Spleen (tissue), 7 donors: ENCODE data around the gene CACNA1C.

Source experiments
- CTCF ChIP-seq, 11 experiments: fragments of 200-600 bp in 7 of 11; fragments of 450-650 bp in 4 of 11; sonication (generic) in 4 of 11; IDR thresholded peaks in 8 of 11; conservative IDR thresholded peaks in 3 of 11; 1 replicate in 7 of 11; 2 replicates in 4 of 11; pipeline versions ENCODE4 v1.4.0 to v1.8.0; 2016 to 2021; ENCODE audit warnings: antibody characterized with exemption in 11 of 11, inconsistent platforms in 4 of 11, mild to moderate bottlenecking in 1 of 11
- POLR2A ChIP-seq, 3 donors: fragments of 450-650 bp; IDR thresholded peaks; one replicate each; pipeline ENCODE4 v1.5.1; 2017; ENCODE audit warnings: antibody characterized with exemption in 3 of 3, mild to moderate bottlenecking in 1 of 3
- POLR2AphosphoS5 ChIP-seq, 3 donors: sonication (generic); formaldehyde crosslinking; IDR thresholded peaks; one replicate each; pipeline ENCODE4 v1.5.1; 2017; ENCODE audit warnings: antibody characterized with exemption in 3 of 3
- donor health status: DM: no; HTN: no; CAD: no; lungs with moderate emphysema.
- donor health status: DM: no; HTN: no; CAD: no.
- donor health status: DM: no; HTN: no; CAD: no.

- TF ChIP-seq POLR2A (IDR thresholded peaks at IDR 0.05): no peak
- peak in 3 of 11 experiments; percentile 20 to 42 (median 37) for TF ChIP-seq CTCF (IDR thresholded peaks at IDR 0.05 in 8 of 11, conservative IDR thresholded peaks at IDR 0.05 in 3 of 11)
- TF ChIP-seq POLR2AphosphoS5 (IDR thresholded peaks at IDR 0.05): peak; percentile 11 to 46 (median 16)
Observed at GRCh38 chr12:2691006-2691344, 638.2 kb downstream of the CACNA1C start.
